ENCODE measurements around the gene TCF7. TPM values are rescaled to one million over a fixed set of nuclear protein-coding genes. Genes with fewer than 3 reads are reported as not detected.
A peak's percentile ranks its signal among the peaks of the same experiment; 100 is the strongest.

Gene TCF7
- total RNA-seq, 1 donor from 2014 or later: 7.0 TPM

- Histone ChIP-seq H3K27me3 (peaks cover 29% of the 10 kb centered on the region), H3K9me3 (no peaks in the 10 kb centered on the region), H3K4me1 (peaks cover 9% of the 10 kb centered on the region), H3K36me3 (no peaks in the 10 kb centered on the region), H3K27ac (no peak overlapping the region), H3K4me3 (no peak overlapping the region)
- no peak for TF ChIP-seq CTCF (IDR thresholded peaks at IDR 0.05)
- DNase-seq (no peak), ATAC-seq (no peak)
- intact Hi-C loops (cut with DNase I): no loop called here
Observed at GRCh38 chr5:134072471-134073210, 41.8 kb upstream of the TCF7 start.

GRCh38 chr5:134073404-134073803 lies 41.1 kb upstream of the TCF7 start:
- Histone ChIP-seq H3K27ac (no peak overlapping the region), H3K4me1 (peaks cover 9% of the 10 kb centered on the region), H3K36me3 (no peaks in the 10 kb centered on the region), H3K9me3 (no peaks in the 10 kb centered on the region), H3K27me3 (peaks cover 29% of the 10 kb centered on the region), H3K4me3 (no peak overlapping the region)
- no peak for TF ChIP-seq CTCF (IDR thresholded peaks at IDR 0.05)
- intact Hi-C loops (cut with DNase I): no loop called here
- no peak for DNase-seq
- no peak for ATAC-seq

- no peak for TF ChIP-seq CTCF (IDR thresholded peaks at IDR 0.05)
- Histone ChIP-seq H3K4me3 (no peak overlapping the region), H3K36me3 (no peaks in the 10 kb centered on the region), H3K27me3 (peaks cover 18% of the 10 kb centered on the region), H3K9me3 (no peaks in the 10 kb centered on the region), H3K27ac (no peak overlapping the region), H3K4me1 (peaks cover 9% of the 10 kb centered on the region)
- DNase-seq (no peak), ATAC-seq (no peak)
- intact Hi-C loops (cut with DNase I): no loop called here
Observed at GRCh38 chr5:134075102-134075501, 39.4 kb upstream of the TCF7 start.

- H3K27ac ChIP-seq: no peak overlapping the region
- no peaks in the 10 kb centered on the region for H3K36me3 ChIP-seq
- H3K4me1 ChIP-seq: no peaks in the 10 kb centered on the region
- no peaks in the 10 kb centered on the region for H3K27me3 ChIP-seq
- ATAC-seq: peak; percentile 23
- H3K4me3 ChIP-seq: no peak overlapping the region
- TF ChIP-seq CTCF (IDR thresholded peaks at IDR 0.05): no peak
- H3K9me3 ChIP-seq: no peaks in the 10 kb centered on the region
- intact Hi-C loops (cut with DNase I): no loop called here
- no peak for DNase-seq
Observed at GRCh38 chr5:134077926-134078580, 36.4 kb upstream of the TCF7 start.

- ATAC-seq: peak; percentile 18
- DNase-seq: no peak
Observed at GRCh38 chr5:134079748-134080581, 34.5 kb upstream of the TCF7 start.

More at GRCh38 chr5:134079748-134080581, 34.5 kb upstream of the TCF7 start:
- Histone ChIP-seq H3K27ac (no peak overlapping the region), H3K4me1 (no peaks in the 10 kb centered on the region), H3K9me3 (no peaks in the 10 kb centered on the region), H3K4me3 (no peak overlapping the region), H3K27me3 (no peaks in the 10 kb centered on the region), H3K36me3 (no peaks in the 10 kb centered on the region)
- no peak for TF ChIP-seq CTCF (IDR thresholded peaks at IDR 0.05)
- intact Hi-C loops (cut with DNase I): no loop called here

Data from upper lobe of right lung (tissue), 1 donor.